KMS-11 (cell line): ENCODE data around the gene P2RX2.

ENCODE experiments used
- H2AFZ ChIP-seq: fragments of 200-600 bp; sonication (generic); 2 replicates; pipeline ENCODE4 v1.6.1; 2016; ENCODE audit warnings: antibody characterized with exemption, mixed run types, low read depth
- H3K27ac ChIP-seq: fragments of 200-600 bp; sonication (generic); 2 replicates; pipeline ENCODE4 v1.6.1; 2016; ENCODE audit warnings: mild to moderate bottlenecking, mixed run types
- H3K27me3 ChIP-seq: fragments of 200-600 bp; sonication (generic); 2 replicates; pipeline ENCODE4 v1.6.1; 2017; ENCODE audit warnings: mild to moderate bottlenecking, low read depth, mixed run types, moderate library complexity; ENCODE audit not compliant: insufficient read depth
- H3K36me3 ChIP-seq: fragments of 200-600 bp; sonication (generic); 2 replicates; pipeline ENCODE4 v1.6.1; 2017; ENCODE audit warnings: mild to moderate bottlenecking, mixed run types; ENCODE audit not compliant: insufficient read depth
- H3K4me1 ChIP-seq: fragments of 200-600 bp; sonication (generic); 2 replicates; pipeline ENCODE4 v1.6.1; 2016; ENCODE audit warnings: mild to moderate bottlenecking, low read depth, mixed run types; ENCODE audit not compliant: poor library complexity, severe bottlenecking
- H3K4me2 ChIP-seq: fragments of 200-600 bp; sonication (generic); 2 replicates; pipeline ENCODE4 v1.7.0; 2016; ENCODE audit warnings: mild to moderate bottlenecking, mixed run types
- H3K4me3 ChIP-seq: fragments of 200-600 bp; sonication (generic); IDR thresholded peaks from 2 replicates; pipeline ENCODE4 v1.6.1; 2017; ENCODE audit warnings: low read depth, low read length, mixed read lengths; ENCODE audit not compliant: insufficient read depth
- H3K79me2 ChIP-seq: fragments of 200-600 bp; sonication (generic); 2 replicates; pipeline ENCODE4 v1.6.1; 2016; ENCODE audit warnings: low read depth, mixed run types; ENCODE audit not compliant: insufficient read depth
- H3K9ac ChIP-seq: fragments of 200-600 bp; sonication (generic); 2 replicates; pipeline ENCODE4 v1.6.1; 2016; ENCODE audit warnings: mild to moderate bottlenecking, mixed run types
- H4K20me1 ChIP-seq: fragments of 200-600 bp; sonication (generic); 2 replicates; pipeline ENCODE4 v1.6.1; 2016; ENCODE audit warnings: mild to moderate bottlenecking, mixed run types; ENCODE audit not compliant: insufficient read depth
- CTCF ChIP-seq: fragments of 200-600 bp; sonication (generic); conservative IDR thresholded peaks from 2 replicates; pipeline ENCODE4 v1.6.1; 2017; ENCODE audit warnings: low read depth, mild to moderate bottlenecking, antibody characterized with exemption, low read length, moderate library complexity, mixed read lengths

P2RX2 gene

GRCh38 chr12:132583736-132584135, 34.8 kb upstream of the P2RX2 start:
- H3K79me2 ChIP-seq, result no peaks in the 10 kb centered on the region
- H3K9ac ChIP-seq, result no peak overlapping the region
- H4K20me1 ChIP-seq, result no peaks in the 10 kb centered on the region
- no peak overlapping the region for H3K4me3 ChIP-seq
- no peak overlapping the region for H3K4me2 ChIP-seq
- H3K4me1 ChIP-seq, result no peaks in the 10 kb centered on the region
- no peaks in the 10 kb centered on the region for H3K36me3 ChIP-seq
- H3K27ac ChIP-seq, result no peak overlapping the region
- no peaks in the 10 kb centered on the region for H3K27me3 ChIP-seq
- TF ChIP-seq CTCF, result no peak
- H2AFZ ChIP-seq, result no peak overlapping the region

- no peak overlapping the region for H3K9ac ChIP-seq
- H3K79me2 ChIP-seq, result no peaks in the 10 kb centered on the region
- no peaks in the 10 kb centered on the region for H4K20me1 ChIP-seq
- no peaks in the 10 kb centered on the region for H3K27me3 ChIP-seq
- TF ChIP-seq CTCF, result no peak
- no peak overlapping the region for H2AFZ ChIP-seq
- no peak overlapping the region for H3K27ac ChIP-seq
- H3K36me3 ChIP-seq, result no peaks in the 10 kb centered on the region
- H3K4me1 ChIP-seq, result no peaks in the 10 kb centered on the region
- H3K4me2 ChIP-seq, result no peak overlapping the region
- no peak overlapping the region for H3K4me3 ChIP-seq
Observed at GRCh38 chr12:132584429-132584828, 34.1 kb upstream of the P2RX2 start.

GRCh38 chr12:132585177-132585576, 33.4 kb upstream of the P2RX2 start:
- no peaks in the 10 kb centered on the region for H3K79me2 ChIP-seq
- H3K27ac ChIP-seq, result no peak overlapping the region
- H3K4me2 ChIP-seq, result no peak overlapping the region
- H3K27me3 ChIP-seq, result no peaks in the 10 kb centered on the region
- no peak overlapping the region for H3K4me3 ChIP-seq
- no peaks in the 10 kb centered on the region for H3K36me3 ChIP-seq
- no peak for TF ChIP-seq CTCF
- H2AFZ ChIP-seq, result no peak overlapping the region
- H3K9ac ChIP-seq, result no peak overlapping the region
- no peaks in the 10 kb centered on the region for H4K20me1 ChIP-seq
- H3K4me1 ChIP-seq, result no peaks in the 10 kb centered on the region

DNA sequence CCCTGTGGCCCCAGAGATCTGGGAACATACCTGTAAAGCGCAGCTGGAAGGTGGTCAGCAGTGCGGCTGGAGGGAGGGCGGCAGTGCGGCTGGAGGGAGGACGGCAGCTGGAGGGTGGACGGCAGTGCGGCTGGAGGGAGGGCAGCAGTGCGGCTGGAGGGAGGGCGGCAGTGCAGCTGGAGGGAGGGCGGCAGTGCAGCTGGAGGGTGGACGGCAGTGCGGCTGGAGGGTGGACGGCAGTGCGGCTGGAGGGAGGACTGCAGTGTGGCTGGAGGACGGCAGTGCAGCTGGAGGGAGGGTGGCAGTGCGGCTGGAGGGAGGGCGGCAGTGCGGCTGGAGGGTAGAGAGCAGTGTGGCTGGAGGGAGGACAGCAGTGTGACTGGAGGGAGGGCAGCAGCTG, 31.6 kb upstream of the P2RX2 start:
- no peak overlapping the region for H3K4me3 ChIP-seq
- H3K27me3 ChIP-seq, result no peaks in the 10 kb centered on the region
- no peaks in the 10 kb centered on the region for H3K79me2 ChIP-seq
- no peak overlapping the region for H3K27ac ChIP-seq
- H3K36me3 ChIP-seq, result no peaks in the 10 kb centered on the region
- no peak for TF ChIP-seq CTCF
- no peaks in the 10 kb centered on the region for H3K4me1 ChIP-seq
- H2AFZ ChIP-seq, result no peak overlapping the region
- no peak overlapping the region for H3K9ac ChIP-seq
- H3K4me2 ChIP-seq, result no peak overlapping the region
- no peaks in the 10 kb centered on the region for H4K20me1 ChIP-seq
